HFFc6 (cell line): Measurements from ENCODE around the gene ST13. TPM values are rescaled to one million over a fixed set of nuclear protein-coding genes. Genes with fewer than 3 reads are reported as not detected.

ENCODE experiments used
- DNase-seq: peaks from one replicate; pipeline ENCODE4 v3.0.0-alpha.2; 2018
- H3K27ac Mint-ChIP-seq: 2 replicates; pipeline ENCODE4 v1.8.0; 2020; ENCODE audit warnings: mild to moderate bottlenecking, mixed read lengths
- H3K27me3 Mint-ChIP-seq: 2 replicates; pipeline ENCODE4 v1.8.0; 2021; ENCODE audit warnings: mild to moderate bottlenecking, moderate library complexity, mixed read lengths; ENCODE audit not compliant: insufficient read depth
- H3K36me3 Mint-ChIP-seq: 2 replicates; pipeline ENCODE4 v1.8.0; 2021; ENCODE audit warnings: low read depth, mixed read lengths
- H3K4me1 Mint-ChIP-seq: 2 replicates; pipeline ENCODE4 v1.8.0; 2020; ENCODE audit warnings: low read depth, mixed read lengths
- H3K4me3 Mint-ChIP-seq: 2 replicates; pipeline ENCODE4 v1.8.0; 2020; ENCODE audit warnings: mild to moderate bottlenecking, moderate library complexity, mixed read lengths
- H3K9me3 Mint-ChIP-seq: 2 replicates; pipeline ENCODE4 v1.8.0; 2020; ENCODE audit warnings: mild to moderate bottlenecking, mixed read lengths
- total RNA-seq, 6 experiments: library from RNA; stranded (reverse); fragmentation: NEBNext Ultra II Directional; extraction: Animal tissue kit (Norgen Biotek cat#: 25700); gene quantifications; 2 replicates in 1 of 6; 3 replicates in 5 of 6; pipeline ENCODE4 v1.2.3, GENCODE V29; 2021
- TF ChIP-seq, protein P1 (sequence below): fragments of 200-600 bp; sonication (generic); IDR thresholded peaks from 2 replicates; pipeline ENCODE4 v1.5.0; 2021; ENCODE audit warnings: antibody characterized with exemption, mild to moderate bottlenecking

The ST13 gene
- total RNA-seq, 6 experiments from 2014 or later: 236 to 251 (median 243) TPM

DNA sequence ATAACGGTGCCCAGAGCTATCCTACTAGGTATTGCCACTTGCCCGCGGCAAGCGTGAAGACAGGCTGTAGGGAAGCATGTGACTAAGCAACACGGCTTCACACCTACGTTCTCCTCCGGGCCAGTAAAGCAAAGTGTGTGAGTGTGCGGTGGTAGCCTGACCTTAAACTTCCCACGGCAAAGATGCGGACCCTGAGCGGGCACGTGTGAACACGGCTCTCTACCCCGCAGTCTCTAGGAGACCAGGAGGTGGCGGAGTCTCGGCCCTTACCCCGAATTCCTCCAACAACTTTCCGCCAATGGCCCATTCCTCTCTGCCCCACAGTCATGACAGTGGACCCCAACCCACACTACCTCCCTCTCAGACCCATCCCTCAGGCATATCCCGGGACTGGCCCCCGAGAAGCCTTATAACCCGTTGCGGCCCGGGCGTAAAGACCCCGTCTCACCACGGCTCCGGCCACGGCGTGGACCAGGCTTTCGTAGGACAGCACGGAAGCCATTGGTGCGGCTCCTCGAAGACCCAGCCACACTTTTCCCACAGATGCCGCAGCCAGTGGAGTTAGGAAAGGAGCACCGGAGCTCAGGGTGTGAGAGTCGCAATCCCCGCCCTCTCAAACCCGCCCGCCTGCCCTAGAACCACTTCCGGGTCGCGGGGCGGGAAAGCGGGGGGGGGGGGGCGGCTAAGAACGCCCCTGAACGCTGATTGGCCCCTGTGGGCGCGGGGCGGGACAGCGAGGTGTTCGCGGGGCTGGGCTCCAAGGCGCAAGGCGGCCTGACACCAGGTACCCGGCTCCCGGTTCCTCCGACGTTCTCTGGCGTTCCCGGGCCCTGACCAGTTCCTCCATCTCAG, 37.5 kb downstream of the ST13 start, which contains the start of gene SLC25A17:
Gene SLC25A17 (minus strand): TSS at position 600 of the 852 bp plus-strand sequence. CDS start 98 bp downstream, at position 502.
- TF ChIP-seq, protein P1, sequence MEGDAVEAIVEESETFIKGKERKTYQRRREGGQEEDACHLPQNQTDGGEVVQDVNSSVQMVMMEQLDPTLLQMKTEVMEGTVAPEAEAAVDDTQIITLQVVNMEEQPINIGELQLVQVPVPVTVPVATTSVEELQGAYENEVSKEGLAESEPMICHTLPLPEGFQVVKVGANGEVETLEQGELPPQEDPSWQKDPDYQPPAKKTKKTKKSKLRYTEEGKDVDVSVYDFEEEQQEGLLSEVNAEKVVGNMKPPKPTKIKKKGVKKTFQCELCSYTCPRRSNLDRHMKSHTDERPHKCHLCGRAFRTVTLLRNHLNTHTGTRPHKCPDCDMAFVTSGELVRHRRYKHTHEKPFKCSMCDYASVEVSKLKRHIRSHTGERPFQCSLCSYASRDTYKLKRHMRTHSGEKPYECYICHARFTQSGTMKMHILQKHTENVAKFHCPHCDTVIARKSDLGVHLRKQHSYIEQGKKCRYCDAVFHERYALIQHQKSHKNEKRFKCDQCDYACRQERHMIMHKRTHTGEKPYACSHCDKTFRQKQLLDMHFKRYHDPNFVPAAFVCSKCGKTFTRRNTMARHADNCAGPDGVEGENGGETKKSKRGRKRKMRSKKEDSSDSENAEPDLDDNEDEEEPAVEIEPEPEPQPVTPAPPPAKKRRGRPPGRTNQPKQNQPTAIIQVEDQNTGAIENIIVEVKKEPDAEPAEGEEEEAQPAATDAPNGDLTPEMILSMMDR: peak; percentile 57
- DNase-seq: peak; percentile 69
- peak within 1 kb of the TSS; percentile 92 for H3K4me3 Mint-ChIP-seq
- no peaks in the 10 kb centered on the region for H3K9me3 Mint-ChIP-seq
- peaks cover 30% of the 10 kb centered on the region for H3K4me1 Mint-ChIP-seq
- 0 out of 2 replicates have a peak, but pooled peaks cover 3% of the 10 kb centered on the region for H3K27me3 Mint-ChIP-seq
- peaks cover 21% of the 10 kb centered on the region for H3K36me3 Mint-ChIP-seq
- H3K27ac Mint-ChIP-seq: peak within 1 kb of the TSS; percentile 86

DNA sequence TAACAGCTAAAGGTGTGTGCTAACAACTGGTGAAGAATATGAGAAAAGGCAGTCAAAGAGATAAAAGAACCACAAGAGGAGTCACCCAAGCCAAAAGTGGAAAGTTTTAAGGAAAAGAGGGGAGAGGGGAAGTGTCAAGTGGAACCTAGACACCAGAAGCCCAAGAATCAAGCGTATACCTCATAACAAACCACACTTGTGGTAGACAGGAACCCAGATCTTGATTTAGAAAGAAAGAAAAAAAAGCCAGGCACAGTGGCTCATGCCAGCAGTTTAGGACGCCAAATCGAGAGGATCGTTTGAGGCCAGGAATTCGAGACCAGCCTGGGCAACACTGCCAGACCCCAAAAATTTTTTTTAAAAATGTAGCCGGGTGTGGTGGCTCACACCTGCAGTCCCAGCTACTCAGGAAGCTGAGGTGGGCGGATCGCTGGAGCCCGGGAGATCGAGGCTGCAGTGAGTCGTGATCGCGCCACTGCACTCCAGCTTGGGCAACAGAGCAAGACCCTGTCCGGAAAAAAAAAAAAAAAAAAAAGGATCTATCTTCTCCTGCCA, 38.2 kb downstream of the ST13 start:
- peaks cover 22% of the 10 kb centered on the region for H3K36me3 Mint-ChIP-seq
- peak overlapping the region; percentile 92 for H3K4me3 Mint-ChIP-seq
- no peak for DNase-seq
- peak overlapping the region; percentile 86 for H3K27ac Mint-ChIP-seq
- 0 out of 2 replicates have a peak, but pooled peaks cover 3% of the 10 kb centered on the region for H3K27me3 Mint-ChIP-seq
- H3K4me1 Mint-ChIP-seq: peaks cover 30% of the 10 kb centered on the region
- TF ChIP-seq, protein P1: no peak
- no peaks in the 10 kb centered on the region for H3K9me3 Mint-ChIP-seq

DNA sequence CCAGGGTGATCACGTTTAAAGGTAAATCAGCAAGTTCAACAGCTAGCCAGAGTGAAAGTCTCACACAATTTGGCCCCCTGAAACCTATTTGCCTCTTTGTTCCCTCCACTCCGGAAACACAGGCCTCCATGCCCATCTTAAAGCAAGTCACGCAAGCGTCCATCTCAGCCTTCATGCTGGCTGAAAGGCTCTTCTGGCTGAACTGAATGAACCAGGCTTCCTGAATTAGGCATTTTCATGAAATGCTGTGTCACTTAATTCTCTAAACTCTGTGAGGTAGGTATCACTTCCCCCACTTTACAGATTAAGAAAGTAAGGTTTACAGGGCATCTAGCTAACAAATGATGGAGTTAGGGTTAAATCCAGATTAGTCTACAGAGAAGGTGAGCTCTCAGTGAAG, 38.7 kb downstream of the ST13 start:
- Mint-ChIP-seq H3K4me1 (peaks cover 30% of the 10 kb centered on the region), H3K27ac (peak overlapping the region; percentile 45; the same call in 1 of the 2 replicates), H3K27me3 (0 out of 2 replicates have a peak, but pooled peaks cover 3% of the 10 kb centered on the region)

DNA sequence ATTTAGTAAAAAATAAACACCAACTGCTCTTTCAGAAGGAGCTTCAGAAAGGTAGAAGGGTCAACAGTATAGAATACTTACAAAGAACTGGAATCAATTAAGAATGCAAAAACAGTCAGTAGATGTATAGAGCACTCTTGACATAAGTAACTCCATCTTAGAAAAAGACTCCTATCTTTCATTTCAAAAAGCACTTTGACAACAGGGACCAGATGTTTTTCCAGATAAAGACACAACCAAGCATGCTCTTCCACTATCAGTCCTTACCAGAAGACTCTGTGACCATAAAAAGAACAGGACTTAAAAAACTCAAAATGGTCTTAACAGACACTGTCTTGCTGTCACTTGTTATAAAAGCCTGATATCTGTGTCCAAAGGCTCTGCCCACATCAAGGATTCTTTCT, 42.5 kb downstream of the ST13 start:
- DNase-seq: no peak

More for the DNA sequence above, 38.7 kb downstream of the ST13 start:
- Mint-ChIP-seq H3K36me3 (peaks cover 21% of the 10 kb centered on the region), H3K9me3 (no peaks in the 10 kb centered on the region), H3K4me3 (peak overlapping the region; percentile 92)
- TF ChIP-seq, protein P1: no peak
- DNase-seq: no peak

More for the DNA sequence above, 42.5 kb downstream of the ST13 start:
- Mint-ChIP-seq H3K9me3 (no peaks in the 10 kb centered on the region), H3K27me3 (0 out of 2 replicates have a peak, but pooled peaks cover 3% of the 10 kb centered on the region), H3K36me3 (peaks cover 23% of the 10 kb centered on the region), H3K27ac (no peak overlapping the region), H3K4me1 (peaks cover 33% of the 10 kb centered on the region), H3K4me3 (no peak overlapping the region)
- TF ChIP-seq, protein P1: no peak
